Measurements from ENCODE around the gene DNAJC18.
"Not testable (repeated sequence)": the region's sequence is repeated elsewhere in the genome, so short reads cannot be mapped to it uniquely, and the experiment has no call there.

DNAJC18 gene

DNA sequence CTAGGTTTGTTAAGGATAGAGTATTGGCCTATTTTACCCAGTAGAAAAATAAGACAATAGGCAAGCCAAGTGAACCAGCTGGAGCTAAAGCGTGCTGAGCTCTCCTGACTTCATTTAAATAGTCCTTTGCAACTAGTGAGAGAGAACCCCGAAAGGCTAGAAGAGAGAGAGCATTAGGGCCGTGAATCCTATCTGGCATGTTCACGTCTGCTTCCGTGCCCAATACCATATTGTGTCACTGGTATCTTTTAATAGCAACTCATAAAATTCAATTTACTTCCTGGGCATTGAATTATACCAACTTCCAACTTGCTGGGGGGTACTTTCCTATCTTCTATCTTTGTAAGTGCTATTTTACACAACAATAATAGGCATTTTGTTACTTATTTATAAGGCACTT is 13.8 kb downstream of the DNAJC18 start:
- DNase-seq = no peak

DNA sequence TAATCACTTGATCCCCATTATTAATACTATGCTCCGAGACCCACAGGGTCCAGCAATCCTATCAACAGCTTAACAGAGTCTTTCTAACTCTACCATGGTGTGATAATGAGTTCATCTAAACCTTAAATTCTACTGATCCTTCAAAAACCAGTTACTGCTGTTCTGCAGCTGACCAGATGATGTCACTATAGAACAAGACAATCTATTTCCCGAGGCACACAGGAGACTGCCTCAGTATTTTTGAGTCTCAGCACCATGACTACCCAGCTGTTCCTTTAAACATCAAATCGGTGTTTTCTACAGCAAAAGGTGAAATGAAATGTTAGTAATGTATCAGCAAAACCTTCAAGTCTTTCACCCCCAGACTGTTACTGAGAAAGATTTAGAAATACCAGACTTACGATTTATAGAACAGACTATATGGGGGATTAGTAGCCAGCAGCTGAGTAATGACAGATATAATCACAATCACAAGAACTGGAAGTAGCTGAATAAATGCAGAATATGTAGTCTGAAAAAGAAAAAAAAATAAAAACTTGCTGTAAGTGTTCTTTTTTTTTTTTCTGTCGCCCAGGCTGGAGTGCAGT is 16.9 kb downstream of the DNAJC18 start:
- DNase-seq = peak; percentile 76

DNA sequence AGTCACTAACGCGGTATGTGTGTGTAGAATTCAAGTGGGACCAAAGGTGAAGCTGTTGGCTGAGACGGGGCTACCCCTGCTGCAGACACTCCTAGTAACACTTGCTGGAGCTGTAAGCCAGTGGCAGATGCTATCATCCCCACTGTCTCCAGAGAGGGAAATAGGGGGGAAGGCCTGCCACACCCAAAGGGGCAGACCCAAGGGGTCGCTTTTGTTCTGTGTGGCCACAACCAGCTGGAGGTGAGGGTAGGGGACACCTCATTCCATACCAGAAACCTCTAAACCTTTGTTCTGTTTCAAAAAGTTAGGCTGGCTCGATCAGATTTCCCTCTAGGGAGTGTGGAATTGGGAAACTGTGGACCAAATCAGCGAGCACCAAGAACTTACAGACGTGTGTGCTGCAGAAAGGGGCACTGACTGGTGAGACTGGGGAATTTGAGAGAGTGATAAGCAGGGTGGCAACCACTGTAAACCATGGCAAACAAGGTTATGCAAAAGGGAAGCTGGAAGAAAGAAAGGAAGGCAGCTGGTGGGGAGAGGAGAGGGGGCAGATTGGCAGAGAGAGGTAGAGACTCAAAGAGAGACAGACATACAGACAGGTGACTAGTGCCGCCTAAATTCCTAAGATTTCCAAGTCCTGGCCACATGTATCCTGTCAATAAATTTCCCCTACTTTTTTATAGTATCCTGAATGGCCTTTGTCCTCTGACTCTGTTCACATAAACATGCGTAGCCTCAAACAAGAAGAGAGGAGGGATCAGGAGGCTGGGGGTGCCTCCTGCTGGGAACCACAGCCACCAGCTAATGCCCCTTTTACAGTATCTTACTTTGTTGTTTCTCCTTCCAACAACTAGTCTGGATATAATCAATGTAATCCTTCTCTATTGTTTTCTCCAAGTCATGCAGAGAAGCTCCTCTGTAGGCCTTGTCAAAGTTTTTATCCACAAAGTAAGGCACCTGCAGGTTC is 19.8 kb downstream of the DNAJC18 start:
- DNase-seq = no peak

DNA sequence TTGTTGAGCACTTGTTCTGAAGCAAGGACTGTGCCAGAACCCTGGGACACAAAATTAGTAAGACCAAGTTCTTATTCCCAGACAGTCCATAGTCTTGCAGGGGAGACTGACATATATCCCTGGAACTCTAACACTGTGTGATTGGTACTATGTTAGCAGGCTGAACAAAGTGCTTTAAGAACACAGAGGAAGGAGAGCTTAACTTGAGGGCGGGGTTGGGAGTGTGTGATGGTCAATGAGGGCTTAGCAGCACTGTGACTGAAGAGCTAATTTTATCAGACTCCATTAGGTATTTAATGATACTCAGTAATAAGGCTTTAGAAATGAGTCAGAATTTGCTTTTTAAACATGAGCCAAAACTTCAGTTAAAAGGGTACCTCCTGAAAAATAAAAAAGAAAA is 20.5 kb downstream of the DNAJC18 start:
- DNase-seq = no peak

DNA sequence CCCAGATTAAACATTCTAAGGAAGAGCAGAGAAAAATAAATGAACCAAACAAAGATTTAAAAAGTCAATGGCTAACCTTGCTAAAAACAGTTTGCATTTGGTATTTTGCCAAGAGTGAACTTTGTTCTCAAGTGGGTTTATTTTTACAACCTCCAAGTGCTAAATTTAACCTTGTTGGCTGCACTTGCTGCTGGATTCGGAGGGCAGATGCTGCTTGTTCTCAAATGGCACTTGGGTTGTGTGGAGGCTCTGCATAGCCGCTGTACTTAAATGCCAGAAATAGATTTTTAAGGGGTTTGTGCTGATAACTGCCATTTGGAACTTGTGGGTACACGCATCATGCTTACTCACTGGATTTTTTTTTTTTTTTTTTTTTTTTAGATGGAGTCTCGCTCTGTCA is 22.1 kb downstream of the DNAJC18 start:
- peak; percentile 72 for DNase-seq

DNA sequence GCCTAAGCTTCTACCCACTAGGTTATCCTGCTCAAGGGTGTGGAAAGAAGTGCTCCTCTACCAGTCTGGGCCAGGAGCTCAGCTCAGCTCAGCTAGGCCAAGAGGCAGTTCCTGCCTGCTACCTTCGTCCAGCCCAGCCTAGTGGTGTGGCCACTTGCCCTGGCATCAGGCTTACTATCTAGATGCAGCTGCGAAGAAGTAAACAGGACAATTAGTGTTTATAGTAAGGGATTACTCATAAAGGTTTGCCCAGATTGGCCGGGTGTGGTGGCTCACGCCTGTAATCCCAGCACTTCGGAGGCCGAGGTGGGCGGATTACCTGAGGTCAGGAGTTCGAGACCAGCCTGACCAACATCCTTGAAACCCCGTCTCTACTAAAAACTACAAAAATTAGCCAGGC is 22.7 kb downstream of the DNAJC18 start:
- peak; percentile 41 for DNase-seq

DNA sequence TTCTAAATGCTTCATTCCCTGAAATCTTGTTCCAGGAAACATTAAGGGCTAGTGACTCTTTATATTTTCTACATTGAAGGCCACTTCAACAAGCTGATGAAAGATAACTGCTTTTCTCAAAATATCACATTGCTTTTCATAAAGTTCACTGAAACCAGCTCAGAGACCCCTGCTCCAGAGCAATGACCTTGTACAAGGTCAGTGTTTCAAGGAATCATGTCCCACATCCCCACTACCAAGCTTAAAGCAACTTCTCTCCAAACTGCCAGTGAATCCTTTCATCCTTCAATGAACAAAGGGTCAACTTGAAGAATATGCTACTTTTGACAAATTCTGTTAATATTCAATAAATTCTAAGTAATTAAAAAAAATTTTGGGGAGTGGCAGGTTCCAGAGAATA is 23.5 kb downstream of the DNAJC18 start:
- no peak for DNase-seq

DNA sequence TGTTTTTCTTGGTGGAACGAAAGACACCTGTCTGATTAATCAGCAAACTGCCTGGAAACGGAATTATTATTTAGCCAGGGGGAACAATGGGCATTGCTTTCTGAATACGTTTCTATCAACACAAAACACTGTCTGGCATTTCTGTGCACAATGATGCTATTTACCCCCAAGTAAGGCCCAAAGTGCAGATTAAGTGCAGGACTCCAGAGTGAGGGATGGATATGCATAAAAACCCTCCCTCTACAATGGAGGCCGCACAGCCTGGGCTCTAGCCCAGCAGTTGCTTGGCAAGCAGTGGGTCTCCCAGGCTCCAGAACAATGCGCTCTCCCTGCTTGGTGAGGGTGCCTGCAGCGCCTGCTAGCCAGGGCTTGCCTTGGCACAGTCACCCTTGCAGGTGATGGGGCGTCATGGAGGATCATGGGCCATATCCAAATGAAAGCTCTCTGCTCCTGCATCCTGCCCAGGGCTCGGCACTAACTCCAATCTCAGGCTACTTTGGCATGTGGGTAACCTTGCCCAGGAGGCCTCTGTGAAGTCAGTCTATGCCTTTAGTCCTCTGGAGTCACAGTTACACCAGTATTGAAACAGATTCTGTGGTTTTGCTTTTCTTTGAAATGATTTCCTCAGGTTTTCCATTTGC is 24.0 kb downstream of the DNAJC18 start:
- no peak for DNase-seq

DNA sequence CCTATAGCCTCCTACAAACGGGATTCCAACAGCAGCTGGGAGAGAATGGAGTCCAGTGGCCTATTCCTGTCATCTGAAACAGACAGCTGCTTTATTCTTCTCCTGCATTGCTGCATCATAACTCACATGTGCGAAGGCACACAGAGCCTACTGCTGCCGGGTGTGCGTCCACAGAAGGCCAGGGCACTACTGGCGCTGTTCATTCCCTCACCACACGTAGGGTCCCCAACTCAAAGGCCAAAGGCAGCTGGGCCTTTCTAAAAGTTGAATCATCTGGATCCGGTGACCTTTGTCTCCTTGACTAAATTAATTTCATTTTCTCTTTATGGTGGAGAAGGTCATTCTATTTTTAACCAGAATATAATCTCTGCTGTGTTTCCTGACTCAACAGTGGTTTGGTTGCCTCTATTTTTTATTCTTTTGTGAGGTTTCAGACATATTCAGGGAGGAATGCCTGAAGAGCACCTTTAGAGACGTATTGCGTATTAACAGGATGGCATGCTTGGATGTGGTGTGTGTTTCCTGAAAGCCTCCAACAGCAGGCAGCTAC is 24.7 kb downstream of the DNAJC18 start:
- no peak for DNase-seq

DNA sequence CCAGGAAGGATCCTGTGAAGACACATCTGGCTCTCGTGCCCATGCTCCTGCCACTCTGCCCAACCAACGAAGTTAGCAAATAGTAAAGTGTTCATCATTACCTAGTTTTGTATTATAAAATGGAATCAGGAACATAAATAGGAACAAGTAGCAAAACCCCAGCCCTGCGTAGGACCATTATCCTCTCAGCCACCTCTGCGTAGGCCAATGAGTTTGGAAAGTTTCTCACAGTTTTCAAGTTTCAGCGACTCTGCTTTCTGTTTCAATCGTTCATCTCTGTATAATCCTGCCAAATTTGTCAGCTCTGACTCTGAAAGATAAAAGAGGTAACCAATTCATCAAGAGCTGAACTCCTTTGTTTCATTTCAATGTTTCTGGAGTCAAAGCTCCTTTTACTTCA is 25.4 kb downstream of the DNAJC18 start:
- DNase-seq = no peak

DNA sequence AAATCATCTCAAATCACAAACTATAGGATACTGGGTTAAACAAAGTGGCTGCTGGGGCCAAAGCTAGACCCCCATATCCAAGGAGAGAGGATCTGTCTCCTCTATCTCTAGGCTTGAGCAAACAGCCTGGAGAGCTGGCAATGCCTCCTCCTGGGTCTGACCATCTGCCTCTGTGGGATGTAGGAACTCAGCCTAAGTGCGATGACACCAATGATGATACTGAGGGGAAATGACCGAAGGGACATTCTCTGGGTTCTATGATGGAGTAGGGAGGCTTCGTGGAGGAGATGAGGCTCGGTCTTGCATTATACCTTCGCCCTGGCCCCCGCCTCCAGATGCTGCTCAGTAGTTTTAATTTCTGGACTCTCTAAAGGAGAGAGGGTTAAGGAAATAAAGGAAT is 26.2 kb downstream of the DNAJC18 start:
- DNase-seq = no peak

DNA sequence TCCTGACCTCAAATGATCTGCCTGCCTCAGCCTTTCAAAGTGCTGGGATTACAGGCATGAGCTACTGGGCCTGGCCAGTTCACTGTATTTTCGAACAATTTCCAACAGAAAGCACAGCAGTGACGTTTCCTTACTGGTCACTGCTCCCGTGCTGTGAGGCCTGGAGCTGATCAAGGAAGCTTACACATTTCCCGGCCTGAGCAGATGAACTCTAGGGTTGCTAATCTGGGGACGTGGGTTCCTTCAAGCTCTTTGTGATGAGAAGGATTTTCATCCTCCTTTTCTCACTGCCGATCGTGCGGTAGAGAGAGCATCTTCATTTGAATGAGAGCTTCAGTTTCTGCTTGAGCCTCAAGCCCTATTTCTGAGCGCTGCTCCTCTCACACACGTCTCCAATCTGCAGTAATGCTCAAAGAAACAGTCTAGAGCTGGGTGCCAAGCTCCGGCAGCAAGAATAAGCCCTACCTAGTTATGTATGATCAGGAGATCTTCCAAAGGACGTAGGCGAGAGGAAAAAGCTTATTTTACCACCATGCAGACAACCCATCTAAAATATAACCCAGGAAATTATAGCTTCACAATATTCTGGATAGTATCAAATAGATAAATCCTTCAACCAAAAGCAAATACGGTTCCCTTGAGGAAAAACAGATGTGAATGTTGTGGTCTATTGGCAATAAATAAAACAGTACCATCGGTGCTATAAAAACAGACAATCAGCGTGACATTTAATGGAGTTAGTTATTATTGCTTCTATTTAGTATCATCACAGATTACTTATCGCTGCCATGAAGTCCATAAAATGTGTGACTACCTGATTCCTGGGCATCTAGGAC is 28.1 kb downstream of the DNAJC18 start:
- no peak for DNase-seq

DNA sequence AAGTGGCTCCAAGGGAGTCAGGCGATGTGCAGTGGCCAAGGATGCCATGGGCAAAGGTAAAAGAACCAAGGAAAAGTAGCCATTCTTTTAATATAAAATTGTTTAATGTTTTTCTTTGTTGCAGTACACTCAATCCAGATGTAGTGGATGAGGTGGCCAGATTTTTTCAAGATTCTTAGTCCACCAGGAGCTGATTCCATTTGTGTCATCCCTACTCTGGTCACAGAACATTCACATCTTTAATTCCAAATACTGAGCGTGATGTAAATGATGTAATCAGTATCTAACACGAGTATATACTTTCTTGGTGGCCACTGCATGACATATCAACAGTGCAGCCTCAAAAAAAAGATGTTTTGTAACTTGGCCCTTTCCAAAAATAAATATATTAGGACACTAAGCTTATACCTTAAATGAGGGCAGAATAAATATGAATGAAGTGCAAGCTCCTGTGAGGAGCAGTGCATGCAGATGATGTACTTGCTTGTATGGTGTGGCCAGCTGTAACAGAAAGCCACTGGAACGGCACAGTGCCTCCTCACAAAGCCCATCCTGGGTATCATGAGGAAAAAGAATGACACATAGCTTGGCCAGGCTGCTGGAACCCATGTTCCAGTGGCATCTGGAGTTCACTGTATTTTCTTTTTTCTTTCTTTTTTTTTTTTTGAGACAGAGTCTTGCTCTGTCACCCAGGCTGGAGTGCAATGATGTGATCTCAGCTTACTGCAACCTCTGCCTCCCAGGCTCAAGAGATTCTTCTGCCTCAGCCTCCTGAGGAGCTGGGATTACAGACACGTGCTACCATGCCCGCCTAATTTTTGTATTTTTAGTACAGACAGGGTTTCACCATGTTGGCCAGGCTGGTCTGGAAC is 29.0 kb downstream of the DNAJC18 start:
- no peak for DNase-seq

DNA sequence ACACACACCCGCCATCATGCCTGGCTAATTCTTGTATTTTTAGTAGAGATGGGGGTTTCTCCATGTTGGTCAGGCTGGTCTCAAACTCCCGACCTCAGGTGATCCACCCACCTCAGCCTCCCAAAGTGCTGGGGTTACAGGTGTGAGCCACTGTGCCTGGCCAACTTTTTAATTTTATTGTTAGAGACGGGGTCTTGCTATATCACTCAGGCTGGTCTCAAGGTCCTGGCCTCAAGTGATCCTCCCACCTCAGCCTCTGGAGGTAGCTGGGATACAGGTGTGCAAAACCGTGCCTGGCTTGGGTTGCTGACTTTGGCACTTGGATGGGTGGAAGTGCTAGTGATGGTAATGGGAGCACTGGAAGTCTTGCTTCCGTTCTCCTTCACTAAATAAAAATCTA is 30.2 kb downstream of the DNAJC18 start:
- not testable (repeated sequence) for DNase-seq

DNA sequence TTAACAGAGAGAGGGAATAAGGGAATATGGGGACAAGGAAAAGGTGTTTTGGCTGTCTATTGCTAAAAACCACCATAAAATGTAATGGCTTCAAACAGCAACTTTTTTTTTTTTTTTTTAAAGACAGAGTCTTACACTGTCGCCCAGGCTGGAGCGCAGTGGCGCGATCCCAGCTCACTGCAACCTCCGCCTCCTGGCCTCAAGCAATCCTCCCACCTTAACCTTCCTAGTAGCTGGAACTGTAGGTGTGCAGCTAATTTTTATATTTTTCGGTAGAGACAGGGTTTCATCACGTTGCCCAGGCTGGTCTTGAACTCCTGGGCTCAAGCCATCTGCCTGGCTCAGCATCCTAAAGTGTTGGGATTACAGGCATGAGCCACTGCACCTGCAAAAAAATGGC is 31.1 kb downstream of the DNAJC18 start:
- DNase-seq = no peak

DNA sequence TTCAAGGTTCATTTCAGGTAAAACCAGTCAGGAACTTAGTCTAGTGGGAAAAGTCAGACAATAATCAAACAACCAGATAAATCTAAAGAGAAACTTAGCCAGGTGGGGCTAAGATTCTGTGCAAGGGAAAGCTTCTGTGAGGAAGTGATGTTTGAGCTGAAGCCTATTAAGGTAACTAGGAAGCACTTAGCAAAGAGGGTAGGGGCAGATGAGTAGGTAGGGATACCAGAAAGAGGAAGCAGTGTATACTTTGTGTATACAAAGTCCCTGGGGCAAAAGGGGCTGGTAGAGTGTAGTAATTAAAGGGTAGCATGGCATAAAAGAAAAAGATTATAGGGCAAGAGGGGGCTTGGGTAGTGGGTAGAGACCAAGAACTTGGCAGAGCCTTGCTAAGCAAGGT is 31.8 kb downstream of the DNAJC18 start:
- DNase-seq = peak; percentile 25

DNA sequence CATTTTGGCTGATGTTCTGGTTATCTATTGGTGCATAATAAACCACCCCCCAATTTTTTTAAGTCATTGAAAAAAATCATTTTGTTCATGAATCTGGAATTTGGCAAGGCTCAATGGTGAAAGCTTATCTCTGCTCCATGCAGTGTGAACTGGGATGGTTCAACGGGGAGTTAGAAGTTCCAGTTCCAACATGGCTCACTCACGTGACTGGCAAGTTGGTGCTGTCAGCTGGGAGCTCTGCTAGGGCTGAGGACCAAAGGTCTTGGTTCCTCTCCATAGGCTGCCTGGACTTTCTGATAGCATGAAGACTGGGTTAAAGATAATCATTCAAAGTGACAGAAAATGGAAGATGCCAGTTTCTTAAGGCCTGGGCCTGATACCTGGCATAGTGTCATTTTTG is 32.4 kb downstream of the DNAJC18 start:
- DNase-seq = no peak

DNA sequence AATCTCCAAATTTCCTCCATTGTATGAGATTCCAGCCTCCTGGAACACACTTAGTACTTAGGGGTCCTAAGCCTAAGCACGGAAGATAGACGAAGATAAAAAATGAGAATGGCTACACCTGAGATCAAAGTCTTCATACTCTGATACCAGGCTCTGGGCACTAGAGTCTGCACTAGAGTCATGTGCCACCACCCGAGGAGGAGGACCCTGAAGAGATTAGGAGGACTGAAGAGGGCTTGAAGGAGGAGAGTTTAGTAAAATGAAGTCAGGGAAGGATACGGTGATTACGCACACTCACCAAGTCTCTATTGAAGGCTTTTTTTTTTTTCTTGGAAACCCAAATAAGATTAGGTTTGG is 34.9 kb downstream of the DNAJC18 start:
- DNase-seq = no peak

DNA sequence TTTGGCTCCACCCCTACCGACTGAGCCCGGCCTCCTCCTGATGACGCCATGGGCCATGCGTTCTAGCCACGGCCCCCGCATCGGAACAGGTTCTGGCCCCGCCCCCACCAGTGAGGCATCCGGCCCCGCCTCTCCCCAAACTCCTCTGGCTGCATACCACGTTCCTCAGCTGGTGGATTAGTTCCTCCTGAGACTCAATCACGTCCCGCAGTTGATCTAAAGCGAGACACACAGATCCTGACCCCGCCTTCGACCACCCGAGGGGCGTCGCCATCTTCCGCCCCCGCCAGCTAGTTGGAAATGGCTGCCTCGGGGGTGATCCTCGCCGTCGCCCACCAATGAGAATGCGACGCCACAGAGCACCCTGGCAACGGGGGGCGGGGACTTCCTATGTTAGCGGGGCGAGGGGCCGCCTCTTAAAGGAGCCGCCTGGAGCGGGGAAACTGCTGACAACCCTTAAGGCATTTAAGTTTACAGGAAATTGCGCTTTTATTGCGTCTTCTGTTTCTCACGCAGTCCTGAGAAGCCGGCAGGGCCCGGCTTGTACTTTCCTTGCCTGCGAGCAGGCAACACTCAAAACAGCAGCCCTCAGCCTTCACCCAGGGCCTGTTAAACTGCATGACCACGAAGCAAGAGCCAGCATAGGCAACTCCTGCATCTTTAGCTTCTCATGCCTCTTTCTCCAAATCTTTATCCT is 35.4 kb downstream of the DNAJC18 start, which contains the start of gene SPATA24:
Gene SPATA24, minus strand, starts transcription at position 303 of the 697 bp plus-strand sequence. Its CDS starts 29 bp downstream, at position 274.
- peak; percentile 98 for DNase-seq

DNA sequence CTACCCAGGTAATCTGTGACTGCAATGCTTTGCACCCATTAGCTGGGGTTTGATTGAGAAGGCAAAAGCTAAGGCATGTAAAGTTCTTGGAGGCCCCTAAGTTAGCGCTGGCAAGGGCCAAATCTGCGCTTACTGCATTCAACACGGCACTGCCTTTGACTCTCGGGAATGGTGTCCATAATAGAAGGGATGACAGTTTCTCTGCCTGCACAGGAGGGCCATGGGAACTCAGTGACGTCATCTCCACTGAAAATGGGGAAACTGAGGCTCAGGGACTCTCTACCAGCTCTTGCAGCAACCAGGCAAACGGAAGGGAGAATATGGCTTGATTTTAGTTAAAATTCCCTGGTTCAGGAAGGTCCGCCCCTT is 35.9 kb downstream of the DNAJC18 start:
- DNase-seq = no peak

DNA sequence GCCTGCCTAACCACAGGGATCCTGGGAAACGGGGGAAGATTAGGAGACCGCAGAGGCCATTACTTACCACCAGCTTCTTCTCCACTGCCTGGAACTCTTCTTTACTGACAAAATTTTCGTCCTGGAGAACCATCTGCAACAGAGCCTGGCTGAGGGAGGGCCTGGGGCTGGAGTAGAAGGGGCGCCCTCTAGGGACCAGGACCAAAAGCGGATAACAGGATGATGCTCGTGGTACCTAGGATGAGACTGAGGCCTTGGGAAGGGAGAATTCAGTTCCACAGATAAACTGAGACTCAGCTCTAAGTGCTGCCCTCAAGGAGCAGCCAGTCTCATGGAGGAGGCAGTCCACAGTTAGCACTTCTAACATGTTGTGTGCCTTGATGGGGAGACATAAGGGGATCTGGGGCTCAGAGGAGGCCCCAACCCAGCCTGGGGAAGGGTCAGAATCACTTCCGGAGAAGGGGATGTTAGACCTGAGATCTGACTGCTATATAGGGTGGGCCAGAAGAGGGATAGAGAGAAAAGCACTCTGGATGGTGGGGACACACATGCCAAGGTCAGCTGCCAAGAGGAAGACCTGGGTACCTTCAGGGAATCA is 36.7 kb downstream of the DNAJC18 start:
- peak; percentile 31 for DNase-seq

All from MV-4-11 (cell line).